ENCODE results near the gene RUNX2.

DNA sequence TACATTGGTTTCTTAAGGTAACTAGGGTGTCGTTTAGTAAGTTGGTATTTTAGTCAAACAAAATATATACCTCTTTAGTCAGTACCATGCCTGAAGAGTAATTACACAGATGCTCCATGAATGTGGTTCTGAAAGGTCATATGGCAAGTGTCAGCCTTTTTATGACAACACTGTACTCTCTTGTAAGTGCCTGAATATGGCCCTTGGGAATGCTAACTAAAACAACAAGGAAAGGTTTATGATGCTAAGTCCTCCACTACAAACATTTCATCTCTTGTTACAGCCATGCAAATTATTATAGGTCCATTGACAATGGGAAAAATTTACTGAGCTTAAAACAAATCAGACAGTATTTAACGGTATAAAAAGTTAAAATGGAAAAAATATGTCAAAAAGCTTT, 88.6 kb downstream of the RUNX2 start:
- TF ChIP-seq, protein P1, sequence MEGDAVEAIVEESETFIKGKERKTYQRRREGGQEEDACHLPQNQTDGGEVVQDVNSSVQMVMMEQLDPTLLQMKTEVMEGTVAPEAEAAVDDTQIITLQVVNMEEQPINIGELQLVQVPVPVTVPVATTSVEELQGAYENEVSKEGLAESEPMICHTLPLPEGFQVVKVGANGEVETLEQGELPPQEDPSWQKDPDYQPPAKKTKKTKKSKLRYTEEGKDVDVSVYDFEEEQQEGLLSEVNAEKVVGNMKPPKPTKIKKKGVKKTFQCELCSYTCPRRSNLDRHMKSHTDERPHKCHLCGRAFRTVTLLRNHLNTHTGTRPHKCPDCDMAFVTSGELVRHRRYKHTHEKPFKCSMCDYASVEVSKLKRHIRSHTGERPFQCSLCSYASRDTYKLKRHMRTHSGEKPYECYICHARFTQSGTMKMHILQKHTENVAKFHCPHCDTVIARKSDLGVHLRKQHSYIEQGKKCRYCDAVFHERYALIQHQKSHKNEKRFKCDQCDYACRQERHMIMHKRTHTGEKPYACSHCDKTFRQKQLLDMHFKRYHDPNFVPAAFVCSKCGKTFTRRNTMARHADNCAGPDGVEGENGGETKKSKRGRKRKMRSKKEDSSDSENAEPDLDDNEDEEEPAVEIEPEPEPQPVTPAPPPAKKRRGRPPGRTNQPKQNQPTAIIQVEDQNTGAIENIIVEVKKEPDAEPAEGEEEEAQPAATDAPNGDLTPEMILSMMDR (IDR thresholded peaks at IDR 0.05), result no peak
- no peak for TF ChIP-seq EZH2 (IDR thresholded peaks at IDR 0.05; ENCODE audit: borderline replicate concordance, insufficient read depth, low read depth, low read length, poor library complexity, severe bottlenecking)
